Measurements from ENCODE around the gene PRAMEF6.
"Not testable (repeated sequence)": the region's sequence is repeated elsewhere in the genome, so short reads cannot be mapped to it uniquely, and the experiment has no call there.

Gene PRAMEF6

GRCh38 chr1:12947480-12947879, at the start of gene PRAMEF6:
Gene PRAMEF6 (minus strand): TSS chr1:12947580. CDS start chr1:12942518, 5,062 bp downstream.
- DNase-seq (ENCODE audit: low spot score): not testable (repeated sequence)

- not testable (repeated sequence) for DNase-seq (ENCODE audit: low spot score)
Measured at GRCh38 chr1:12924368-12924767, 23.0 kb downstream of the PRAMEF6 start.

GRCh38 chr1:12921749-12922148, 25.6 kb downstream of the PRAMEF6 start:
- DNase-seq (ENCODE audit: low spot score): not testable (repeated sequence)

- DNase-seq (ENCODE audit: low spot score): not testable (repeated sequence)
Measured at GRCh38 chr1:12916310-12916709, 31.1 kb downstream of the PRAMEF6 start, which contains the start of gene PRAMEF7. Gene PRAMEF7 (plus strand): TSS chr1:12916610. CDS start chr1:12917693, 1,083 bp downstream.

GRCh38 chr1:12903793-12904572, 43.4 kb downstream of the PRAMEF6 start:
- DNase-seq (ENCODE audit: low spot score): not testable (repeated sequence)

- DNase-seq (ENCODE audit: low spot score): not testable (repeated sequence)
Measured at GRCh38 chr1:12899186-12899585, 48.2 kb downstream of the PRAMEF6 start.

- DNase-seq (ENCODE audit: low spot score): not testable (repeated sequence)
Measured at GRCh38 chr1:12898170-12898569, 49.2 kb downstream of the PRAMEF6 start, which contains the start of gene PRAMEF10. Gene PRAMEF10 (minus strand): TSS chr1:12898270. CDS start chr1:12895847, 2,423 bp downstream.

Data from AG08396 (cell line).